Osteocyte (in vitro differentiated cells): ENCODE measurements around the gene AGTRAP. TPM values are rescaled to one million over a fixed set of nuclear protein-coding genes. Genes with fewer than 3 reads are reported as not detected.

ENCODE experiments used
- DNase-seq: peaks from one replicate; pipeline ENCODE4 v3.0.0; 2021; ENCODE audit warnings: mixed read lengths; ENCODE audit not compliant: unreplicated experiment; ENCODE audit errors: extremely low spot score
- H3K27ac Mint-ChIP-seq: one replicate; pipeline ENCODE4 v1.8.0; 2021; ENCODE audit warnings: mild to moderate bottlenecking, mixed read lengths; ENCODE audit not compliant: unreplicated experiment
- H3K27me3 Mint-ChIP-seq: one replicate; pipeline ENCODE4 v1.8.0; 2021; ENCODE audit warnings: mixed read lengths; ENCODE audit not compliant: unreplicated experiment
- H3K36me3 Mint-ChIP-seq: one replicate; pipeline ENCODE4 v1.8.0; 2021; ENCODE audit warnings: mixed read lengths; ENCODE audit not compliant: unreplicated experiment
- H3K4me1 Mint-ChIP-seq: one replicate; pipeline ENCODE4 v1.8.0; 2021; ENCODE audit warnings: mixed read lengths; ENCODE audit not compliant: unreplicated experiment
- H3K4me3 Mint-ChIP-seq: one replicate; pipeline ENCODE4 v1.8.0; 2021; ENCODE audit warnings: mild to moderate bottlenecking, moderate library complexity, mixed read lengths; ENCODE audit not compliant: unreplicated experiment
- H3K9me3 Mint-ChIP-seq: one replicate; pipeline ENCODE4 v1.8.0; 2021; ENCODE audit warnings: mixed read lengths; ENCODE audit not compliant: unreplicated experiment
- CTCF ChIP-seq: fragments of 200-600 bp; sonication (generic); IDR thresholded peaks from 2 replicates; pipeline ENCODE4 v1.5.0; 2021; ENCODE audit warnings: antibody characterized with exemption, mild to moderate bottlenecking, moderate library complexity
- total RNA-seq: library from RNA; stranded (reverse); gene quantifications from 2 replicates; pipeline ENCODE4 v1.2.1, GENCODE V29; 2021

The AGTRAP gene
- total RNA-seq, 1 donor from 2014 or later = 25.4 TPM

GRCh38 chr1:11736746-11737639 is 1.1 kb downstream of the AGTRAP start:
- Mint-ChIP-seq H3K27me3 (no peaks in the 10 kb centered on the region), H3K4me3 (peak overlapping the region; percentile 96), H3K36me3 (no peaks in the 10 kb centered on the region), H3K9me3 (no peaks in the 10 kb centered on the region), H3K4me1 (peaks cover 8% of the 10 kb centered on the region), H3K27ac (peak overlapping the region; percentile 56)
- no peak for DNase-seq
- TF ChIP-seq CTCF = no peak

- no peak for DNase-seq
- Mint-ChIP-seq H3K4me1 (peaks cover 9% of the 10 kb centered on the region), H3K4me3 (no peak overlapping the region), H3K9me3 (no peaks in the 10 kb centered on the region), H3K27me3 (no peaks in the 10 kb centered on the region), H3K27ac (no peak overlapping the region), H3K36me3 (no peaks in the 10 kb centered on the region)
- no peak for TF ChIP-seq CTCF
Observed at GRCh38 chr1:11738096-11738495, 2.2 kb downstream of the AGTRAP start.

GRCh38 chr1:11738783-11739182 is 2.8 kb downstream of the AGTRAP start:
- TF ChIP-seq CTCF = no peak
- no peaks in the 10 kb centered on the region for H3K27me3 Mint-ChIP-seq
- no peaks in the 10 kb centered on the region for H3K36me3 Mint-ChIP-seq
- H3K27ac Mint-ChIP-seq = no peak overlapping the region
- DNase-seq = no peak
- H3K4me3 Mint-ChIP-seq = no peak overlapping the region
- H3K4me1 Mint-ChIP-seq = peaks cover 9% of the 10 kb centered on the region
- H3K9me3 Mint-ChIP-seq = no peaks in the 10 kb centered on the region

- Mint-ChIP-seq H3K4me3 (no peak overlapping the region), H3K27ac (no peak overlapping the region)
Observed at GRCh38 chr1:11740258-11741192, 4.6 kb downstream of the AGTRAP start.

More at GRCh38 chr1:11740258-11741192, 4.6 kb downstream of the AGTRAP start:
- Mint-ChIP-seq H3K9me3 (no peaks in the 10 kb centered on the region), H3K36me3 (no peaks in the 10 kb centered on the region), H3K4me1 (peaks cover 9% of the 10 kb centered on the region), H3K27me3 (no peaks in the 10 kb centered on the region)
- no peak for DNase-seq
- no peak for TF ChIP-seq CTCF
